ENCODE results near the gene FRYL. TPM values are rescaled to one million over a fixed set of nuclear protein-coding genes. Genes with fewer than 3 reads are reported as not detected.

Gene FRYL
- polyA plus RNA-seq, 1 donor from 2014 or later: 64.0 TPM

DNA sequence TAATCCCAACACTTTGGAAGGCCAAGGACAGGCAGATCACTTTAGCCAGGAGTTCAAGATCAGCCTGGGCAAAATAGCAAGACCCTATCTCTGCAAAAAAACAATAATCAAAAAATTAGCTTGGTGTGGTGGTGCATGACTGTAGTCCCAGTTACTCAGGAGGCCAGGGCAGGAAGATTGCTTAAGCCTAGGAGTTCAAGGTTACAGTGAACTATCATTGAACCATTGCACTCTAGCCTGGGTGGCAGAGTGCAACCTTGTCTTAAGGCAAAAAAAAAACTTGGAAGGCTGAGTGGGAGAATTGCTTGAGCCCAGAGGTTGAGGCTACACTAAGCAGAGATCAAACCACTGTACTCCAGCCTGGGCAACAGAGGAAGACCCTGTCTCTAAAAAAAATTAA, 5.2 kb upstream of the FRYL start:
- H3K9me3 ChIP-seq (ENCODE audit: low read length): no peaks in the 10 kb centered on the region
- no peaks in the 10 kb centered on the region for H3F3A ChIP-seq (ENCODE audit: insufficient read depth, low read length, poor library complexity, severe bottlenecking)
- H3K79me2 ChIP-seq (replicated peaks; ENCODE audit: insufficient read depth, low read length): no peaks in the 10 kb centered on the region
- no peak overlapping the region for H3K4me2 ChIP-seq (ENCODE audit: low read length)
- no peak overlapping the region for H3K9ac ChIP-seq (ENCODE audit: low read length)
- H3K4me3 ChIP-seq (ENCODE audit: low read length): no peak overlapping the region
- H3K27ac ChIP-seq (ENCODE audit: low read length): no peak overlapping the region
- H3K36me3 ChIP-seq (ENCODE audit: insufficient read depth, low read length): no peaks in the 10 kb centered on the region
- H2AFZ ChIP-seq (ENCODE audit: low read depth, low read length): no peak overlapping the region
- H3K27me3 ChIP-seq (ENCODE audit: insufficient read depth, low read depth, low read length): no peaks in the 10 kb centered on the region
- no peaks in the 10 kb centered on the region for H3K9me2 ChIP-seq (ENCODE audit: insufficient read depth, low read length)
- TF ChIP-seq RAD21 (conservative IDR thresholded peaks at IDR 0.05) (no peak), EZH2 (IDR thresholded peaks at IDR 0.05; ENCODE audit: borderline replicate concordance, insufficient read depth, low read length, poor library complexity, severe bottlenecking) (no peak), TAF1 (IDR thresholded peaks at IDR 0.05; ENCODE audit: low read depth) (no peak), POLR2AphosphoS5 (IDR thresholded peaks at IDR 0.05) (no peak), MXI1 (conservative IDR thresholded peaks at IDR 0.05; ENCODE audit: poor library complexity, severe bottlenecking) (no peak), EP300 (conservative IDR thresholded peaks at IDR 0.05; ENCODE audit: poor library complexity, severe bottlenecking) (no peak), SMC3 (conservative IDR thresholded peaks at IDR 0.05; ENCODE audit: poor library complexity) (no peak)
- TF ChIP-seq, protein P1, sequence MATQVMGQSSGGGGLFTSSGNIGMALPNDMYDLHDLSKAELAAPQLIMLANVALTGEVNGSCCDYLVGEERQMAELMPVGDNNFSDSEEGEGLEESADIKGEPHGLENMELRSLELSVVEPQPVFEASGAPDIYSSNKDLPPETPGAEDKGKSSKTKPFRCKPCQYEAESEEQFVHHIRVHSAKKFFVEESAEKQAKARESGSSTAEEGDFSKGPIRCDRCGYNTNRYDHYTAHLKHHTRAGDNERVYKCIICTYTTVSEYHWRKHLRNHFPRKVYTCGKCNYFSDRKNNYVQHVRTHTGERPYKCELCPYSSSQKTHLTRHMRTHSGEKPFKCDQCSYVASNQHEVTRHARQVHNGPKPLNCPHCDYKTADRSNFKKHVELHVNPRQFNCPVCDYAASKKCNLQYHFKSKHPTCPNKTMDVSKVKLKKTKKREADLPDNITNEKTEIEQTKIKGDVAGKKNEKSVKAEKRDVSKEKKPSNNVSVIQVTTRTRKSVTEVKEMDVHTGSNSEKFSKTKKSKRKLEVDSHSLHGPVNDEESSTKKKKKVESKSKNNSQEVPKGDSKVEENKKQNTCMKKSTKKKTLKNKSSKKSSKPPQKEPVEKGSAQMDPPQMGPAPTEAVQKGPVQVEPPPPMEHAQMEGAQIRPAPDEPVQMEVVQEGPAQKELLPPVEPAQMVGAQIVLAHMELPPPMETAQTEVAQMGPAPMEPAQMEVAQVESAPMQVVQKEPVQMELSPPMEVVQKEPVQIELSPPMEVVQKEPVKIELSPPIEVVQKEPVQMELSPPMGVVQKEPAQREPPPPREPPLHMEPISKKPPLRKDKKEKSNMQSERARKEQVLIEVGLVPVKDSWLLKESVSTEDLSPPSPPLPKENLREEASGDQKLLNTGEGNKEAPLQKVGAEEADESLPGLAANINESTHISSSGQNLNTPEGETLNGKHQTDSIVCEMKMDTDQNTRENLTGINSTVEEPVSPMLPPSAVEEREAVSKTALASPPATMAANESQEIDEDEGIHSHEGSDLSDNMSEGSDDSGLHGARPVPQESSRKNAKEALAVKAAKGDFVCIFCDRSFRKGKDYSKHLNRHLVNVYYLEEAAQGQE (IDR thresholded peaks at IDR 0.05; ENCODE audit: borderline replicate concordance): no peak
- TF ChIP-seq, protein P2, sequence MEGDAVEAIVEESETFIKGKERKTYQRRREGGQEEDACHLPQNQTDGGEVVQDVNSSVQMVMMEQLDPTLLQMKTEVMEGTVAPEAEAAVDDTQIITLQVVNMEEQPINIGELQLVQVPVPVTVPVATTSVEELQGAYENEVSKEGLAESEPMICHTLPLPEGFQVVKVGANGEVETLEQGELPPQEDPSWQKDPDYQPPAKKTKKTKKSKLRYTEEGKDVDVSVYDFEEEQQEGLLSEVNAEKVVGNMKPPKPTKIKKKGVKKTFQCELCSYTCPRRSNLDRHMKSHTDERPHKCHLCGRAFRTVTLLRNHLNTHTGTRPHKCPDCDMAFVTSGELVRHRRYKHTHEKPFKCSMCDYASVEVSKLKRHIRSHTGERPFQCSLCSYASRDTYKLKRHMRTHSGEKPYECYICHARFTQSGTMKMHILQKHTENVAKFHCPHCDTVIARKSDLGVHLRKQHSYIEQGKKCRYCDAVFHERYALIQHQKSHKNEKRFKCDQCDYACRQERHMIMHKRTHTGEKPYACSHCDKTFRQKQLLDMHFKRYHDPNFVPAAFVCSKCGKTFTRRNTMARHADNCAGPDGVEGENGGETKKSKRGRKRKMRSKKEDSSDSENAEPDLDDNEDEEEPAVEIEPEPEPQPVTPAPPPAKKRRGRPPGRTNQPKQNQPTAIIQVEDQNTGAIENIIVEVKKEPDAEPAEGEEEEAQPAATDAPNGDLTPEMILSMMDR (IDR thresholded peaks at IDR 0.05; ENCODE audit: poor library complexity, severe bottlenecking): no peak
- H4K20me1 ChIP-seq (ENCODE audit: insufficient read depth): no peaks in the 10 kb centered on the region

DNA sequence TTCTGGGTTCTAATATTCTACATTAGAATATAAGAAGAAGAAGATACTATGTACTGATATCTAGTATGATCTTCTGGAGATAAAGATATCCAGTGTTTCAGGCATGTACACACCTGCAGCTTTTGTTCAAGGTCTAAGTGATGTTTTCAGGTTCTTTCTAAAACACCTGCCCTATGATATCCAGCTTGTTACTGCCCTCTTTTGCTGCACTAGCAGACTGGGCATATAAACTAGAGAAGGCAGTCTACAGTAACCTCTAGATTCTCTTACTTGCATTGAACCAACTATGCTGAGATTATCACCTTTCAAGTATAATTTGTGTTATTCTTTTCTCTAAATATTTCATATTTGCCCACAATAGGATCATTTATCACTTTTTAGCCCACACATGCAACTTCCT, 1.9 kb upstream of the FRYL start:
- TF ChIP-seq POLR2AphosphoS5 (IDR thresholded peaks at IDR 0.05): no peak
- no peak for TF ChIP-seq MXI1 (conservative IDR thresholded peaks at IDR 0.05; ENCODE audit: poor library complexity, severe bottlenecking)
- H3K4me2 ChIP-seq (ENCODE audit: low read length): no peak overlapping the region
- no peak overlapping the region for H2AFZ ChIP-seq (ENCODE audit: low read depth, low read length)
- H3K9me3 ChIP-seq (ENCODE audit: low read length): no peaks in the 10 kb centered on the region
- no peak overlapping the region for H3K27ac ChIP-seq (ENCODE audit: low read length)
- H3K27me3 ChIP-seq (ENCODE audit: insufficient read depth, low read depth, low read length): no peaks in the 10 kb centered on the region
- H3K79me2 ChIP-seq (replicated peaks; ENCODE audit: insufficient read depth, low read length): peaks cover 21% of the 10 kb centered on the region
- H4K20me1 ChIP-seq (ENCODE audit: insufficient read depth): no peaks in the 10 kb centered on the region
- H3K4me3 ChIP-seq (ENCODE audit: low read length): no peak overlapping the region
- no peak overlapping the region for H3K9ac ChIP-seq (ENCODE audit: low read length)
- H3K9me2 ChIP-seq (ENCODE audit: insufficient read depth, low read length): no peaks in the 10 kb centered on the region
- no peaks in the 10 kb centered on the region for H3F3A ChIP-seq (ENCODE audit: insufficient read depth, low read length, poor library complexity, severe bottlenecking)
- no peaks in the 10 kb centered on the region for H3K36me3 ChIP-seq (ENCODE audit: insufficient read depth, low read length)

DNA sequence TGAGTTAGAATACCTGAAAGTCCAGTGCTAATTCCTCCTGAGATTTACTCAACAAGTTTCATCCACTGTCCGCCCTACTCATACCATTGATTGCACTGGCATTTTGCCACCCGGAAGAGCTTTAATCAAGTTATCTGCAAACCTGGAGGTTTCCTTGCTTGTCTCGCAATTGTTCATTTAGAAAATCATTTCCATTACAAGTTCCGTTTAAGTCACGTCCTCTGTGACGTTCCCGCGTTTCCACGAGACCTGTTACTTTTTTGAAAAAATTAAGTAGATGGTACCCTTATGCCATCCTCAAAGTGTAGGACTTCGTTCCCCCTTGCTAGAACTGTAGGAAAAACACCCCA, 761 bp upstream of the FRYL start:
- TF ChIP-seq SMC3 (conservative IDR thresholded peaks at IDR 0.05; ENCODE audit: poor library complexity) (peak; percentile 51), RAD21 (conservative IDR thresholded peaks at IDR 0.05) (no peak)
- peak overlapping the region; percentile 71 for H3K27ac ChIP-seq (ENCODE audit: low read length)
- peaks cover 5% of the 10 kb centered on the region for H3F3A ChIP-seq (ENCODE audit: insufficient read depth, low read length, poor library complexity, severe bottlenecking)
- H3K9me3 ChIP-seq (ENCODE audit: low read length): no peaks in the 10 kb centered on the region
- H3K27me3 ChIP-seq (ENCODE audit: insufficient read depth, low read depth, low read length): no peaks in the 10 kb centered on the region
- H3K9ac ChIP-seq (ENCODE audit: low read length): peak overlapping the region; percentile 61
- no peaks in the 10 kb centered on the region for H3K36me3 ChIP-seq (ENCODE audit: insufficient read depth, low read length)
- H3K4me2 ChIP-seq (ENCODE audit: low read length): peak overlapping the region; percentile 92
- no peaks in the 10 kb centered on the region for H4K20me1 ChIP-seq (ENCODE audit: insufficient read depth)
- peak overlapping the region; percentile 94 for H3K4me3 ChIP-seq (ENCODE audit: low read length)
- peak overlapping the region; percentile 58 for H2AFZ ChIP-seq (ENCODE audit: low read depth, low read length)
- H3K9me2 ChIP-seq (ENCODE audit: insufficient read depth, low read length): no peaks in the 10 kb centered on the region
- peaks cover 32% of the 10 kb centered on the region for H3K79me2 ChIP-seq (replicated peaks; ENCODE audit: insufficient read depth, low read length)
